Loucy (cell line): ENCODE results near the gene CDK19.

ENCODE experiments used
- CTCF ChIP-seq: fragments of 200-600 bp; sonication (generic); conservative IDR thresholded peaks from 2 replicates; pipeline ENCODE4 v1.5.1; 2014; ENCODE audit warnings: mild to moderate bottlenecking, antibody characterized with exemption, low read length
- EZH2phosphoT487 ChIP-seq: fragments of 200-600 bp; IDR thresholded peaks from 2 replicates; pipeline ENCODE4 v1.6.1; 2018; ENCODE audit warnings: antibody characterized with exemption, mild to moderate bottlenecking, moderate library complexity, borderline replicate concordance

- no peak for TF ChIP-seq CTCF
- no peak for TF ChIP-seq EZH2phosphoT487
Observed at GRCh38 chr6:110614106-110614505, 201.2 kb downstream of the CDK19 start.
